Measurements from ENCODE around the gene NRCAM.

DNA sequence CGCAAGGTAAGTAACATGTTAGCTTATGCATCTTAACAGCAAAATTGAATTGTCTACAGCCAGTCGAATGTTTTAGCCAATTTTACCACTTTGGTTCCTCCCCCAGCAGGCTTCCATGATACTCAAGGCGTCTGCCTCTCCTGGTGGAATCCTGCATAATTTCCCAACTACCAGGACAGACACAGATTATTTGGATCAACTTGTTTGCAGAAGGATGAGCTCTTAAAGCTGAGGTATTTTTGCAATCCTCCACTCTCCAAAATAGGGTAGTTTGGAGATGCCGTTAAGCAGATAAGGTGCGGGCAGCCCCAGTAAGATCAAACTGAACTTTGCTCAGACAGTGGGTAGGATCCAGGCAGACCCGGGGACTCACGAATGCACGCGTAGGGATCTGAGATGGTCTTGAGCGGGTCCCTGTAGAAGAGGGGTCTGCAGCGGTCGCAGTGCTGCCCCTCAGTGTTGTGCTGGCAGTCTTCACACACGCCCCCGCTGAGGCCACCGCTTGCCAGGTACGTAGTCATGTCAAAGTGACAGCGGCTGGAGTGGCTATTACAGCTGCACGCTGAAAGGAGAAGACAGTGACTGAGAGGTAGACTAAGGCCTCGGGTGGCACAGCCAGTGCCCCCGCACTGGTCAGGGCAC is 353.4 kb downstream of the NRCAM start:
- no peak for TF ChIP-seq ESRRA (IDR thresholded peaks at IDR 0.05; ENCODE audit: low read length)
- TF ChIP-seq CTCF (IDR thresholded peaks at IDR 0.05 in 2 of 3, conservative IDR thresholded peaks at IDR 0.05 in 1 of 3; ENCODE audit: control insufficient read depth in 2 of 3, extremely low read depth in 1 of 3, insufficient read depth in 1 of 3, low read depth in 3 of 3, low read length in 3 of 3) = no peak
- no peak for TF ChIP-seq MXI1 (IDR thresholded peaks at IDR 0.05; ENCODE audit: low read depth, low read length)
- no peak for TF ChIP-seq CHD4 (IDR thresholded peaks at IDR 0.05)
- TF ChIP-seq, protein P1, sequence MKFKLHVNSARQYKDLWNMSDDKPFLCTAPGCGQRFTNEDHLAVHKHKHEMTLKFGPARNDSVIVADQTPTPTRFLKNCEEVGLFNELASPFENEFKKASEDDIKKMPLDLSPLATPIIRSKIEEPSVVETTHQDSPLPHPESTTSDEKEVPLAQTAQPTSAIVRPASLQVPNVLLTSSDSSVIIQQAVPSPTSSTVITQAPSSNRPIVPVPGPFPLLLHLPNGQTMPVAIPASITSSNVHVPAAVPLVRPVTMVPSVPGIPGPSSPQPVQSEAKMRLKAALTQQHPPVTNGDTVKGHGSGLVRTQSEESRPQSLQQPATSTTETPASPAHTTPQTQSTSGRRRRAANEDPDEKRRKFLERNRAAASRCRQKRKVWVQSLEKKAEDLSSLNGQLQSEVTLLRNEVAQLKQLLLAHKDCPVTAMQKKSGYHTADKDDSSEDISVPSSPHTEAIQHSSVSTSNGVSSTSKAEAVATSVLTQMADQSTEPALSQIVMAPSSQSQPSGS (IDR thresholded peaks at IDR 0.05; ENCODE audit: low read length) = no peak
- TF ChIP-seq EP300 (IDR thresholded peaks at IDR 0.05; ENCODE audit: borderline replicate concordance in 1 of 2, control insufficient read depth in 1 of 2, low read depth in 2 of 2, low read length in 2 of 2) = no peak
- TF ChIP-seq SMARCA5 (IDR thresholded peaks at IDR 0.05) = no peak
- TF ChIP-seq POLR2A (IDR thresholded peaks at IDR 0.05; ENCODE audit: low read depth, low read length) = no peak
- no peak for TF ChIP-seq CREB1 (IDR thresholded peaks at IDR 0.05; ENCODE audit: low read depth)
- no peak for TF ChIP-seq STAT3 (IDR thresholded peaks at IDR 0.05; ENCODE audit: low read depth, low read length)
- TF ChIP-seq, protein P2, sequence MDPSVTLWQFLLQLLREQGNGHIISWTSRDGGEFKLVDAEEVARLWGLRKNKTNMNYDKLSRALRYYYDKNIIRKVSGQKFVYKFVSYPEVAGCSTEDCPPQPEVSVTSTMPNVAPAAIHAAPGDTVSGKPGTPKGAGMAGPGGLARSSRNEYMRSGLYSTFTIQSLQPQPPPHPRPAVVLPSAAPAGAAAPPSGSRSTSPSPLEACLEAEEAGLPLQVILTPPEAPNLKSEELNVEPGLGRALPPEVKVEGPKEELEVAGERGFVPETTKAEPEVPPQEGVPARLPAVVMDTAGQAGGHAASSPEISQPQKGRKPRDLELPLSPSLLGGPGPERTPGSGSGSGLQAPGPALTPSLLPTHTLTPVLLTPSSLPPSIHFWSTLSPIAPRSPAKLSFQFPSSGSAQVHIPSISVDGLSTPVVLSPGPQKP (IDR thresholded peaks at IDR 0.05; ENCODE audit: low read depth, low read length) = no peak
- TF ChIP-seq SIN3A (IDR thresholded peaks at IDR 0.05; ENCODE audit: low read depth, low read length) = no peak
